HG03439 (cell line): ENCODE measurements around the gene ANKFY1.
"Not testable (repeated sequence)": the region's sequence is repeated elsewhere in the genome, so short reads cannot be mapped to it uniquely, and the experiment has no call there.

Experiments used
- ATAC-seq: cut with Tn5 transposase; IDR thresholded peaks from one replicate; pipeline ENCODE4 v1.9.1; 2021; ENCODE audit warnings: mild to moderate bottlenecking, moderate library complexity; ENCODE audit not compliant: unreplicated experiment

Gene ANKFY1

DNA sequence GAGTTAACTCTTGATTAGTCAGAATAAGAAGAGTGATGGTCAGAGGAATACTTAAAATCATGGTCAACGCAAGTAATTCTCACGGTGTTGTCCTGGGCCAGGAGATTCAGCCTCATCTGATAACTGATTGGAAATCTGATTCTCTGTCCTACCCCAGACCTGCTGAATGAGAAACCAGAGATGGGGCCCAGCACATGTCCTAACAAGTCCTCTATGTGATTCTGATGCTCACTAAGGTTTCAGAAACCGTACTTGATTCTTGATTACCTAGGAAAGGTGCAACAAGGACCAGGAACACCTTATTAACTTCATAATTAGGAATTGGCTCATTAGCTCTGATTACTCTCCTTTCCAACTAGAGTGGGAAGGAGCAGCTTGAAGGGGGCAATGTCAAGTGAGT, 44.5 kb downstream of the ANKFY1 start:
- no peak for ATAC-seq

DNA sequence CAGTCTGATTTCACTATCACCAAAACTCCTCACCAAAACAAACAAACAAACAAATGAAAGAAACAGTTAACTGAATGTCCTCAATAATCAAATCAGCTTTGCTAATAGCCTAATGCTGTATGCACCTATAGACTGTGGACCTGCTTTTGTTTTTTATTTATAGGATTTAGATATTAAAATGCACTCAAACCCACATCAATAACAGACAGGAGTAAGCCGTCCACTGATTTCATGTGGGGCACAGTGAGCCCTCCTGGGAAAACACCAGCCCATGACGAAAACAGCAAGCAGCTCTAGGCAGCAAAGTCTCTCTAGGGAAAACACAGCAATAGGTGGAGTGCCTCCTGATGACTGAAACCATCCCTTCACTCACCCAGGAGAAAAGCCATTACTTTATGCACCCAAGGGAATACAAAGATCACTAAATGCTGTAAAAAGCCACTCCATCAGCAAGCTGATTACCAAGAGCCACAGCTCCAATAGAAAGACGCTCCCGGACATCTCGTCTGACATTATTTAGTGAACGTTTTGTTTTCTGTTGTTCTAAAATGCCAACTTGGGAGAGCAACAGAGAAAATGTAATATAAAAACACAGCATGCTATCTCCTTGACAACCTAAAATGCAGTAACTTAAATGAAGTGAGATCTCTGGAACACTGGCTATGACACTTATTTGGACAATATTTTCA, 47.8 kb downstream of the ANKFY1 start:
- ATAC-seq = no peak

DNA sequence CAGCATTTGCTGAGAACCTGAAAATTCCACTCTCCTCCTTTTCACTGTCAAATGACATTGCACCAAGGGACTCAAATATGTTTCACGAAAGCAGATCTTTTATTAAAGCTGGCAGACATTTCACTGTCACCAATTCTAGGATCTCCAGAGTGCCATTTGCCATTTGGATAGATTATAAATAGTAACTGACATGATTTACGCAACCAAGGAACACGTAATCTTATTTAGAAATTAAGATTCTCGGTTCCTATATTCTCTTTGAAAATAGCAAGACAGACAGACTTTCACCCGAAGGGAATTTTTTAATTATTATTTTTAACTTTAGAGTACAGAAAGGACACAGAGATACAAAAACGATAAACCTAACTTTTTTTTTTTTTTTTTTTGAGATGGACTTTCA, 49.6 kb downstream of the ANKFY1 start:
- ATAC-seq = no peak

DNA sequence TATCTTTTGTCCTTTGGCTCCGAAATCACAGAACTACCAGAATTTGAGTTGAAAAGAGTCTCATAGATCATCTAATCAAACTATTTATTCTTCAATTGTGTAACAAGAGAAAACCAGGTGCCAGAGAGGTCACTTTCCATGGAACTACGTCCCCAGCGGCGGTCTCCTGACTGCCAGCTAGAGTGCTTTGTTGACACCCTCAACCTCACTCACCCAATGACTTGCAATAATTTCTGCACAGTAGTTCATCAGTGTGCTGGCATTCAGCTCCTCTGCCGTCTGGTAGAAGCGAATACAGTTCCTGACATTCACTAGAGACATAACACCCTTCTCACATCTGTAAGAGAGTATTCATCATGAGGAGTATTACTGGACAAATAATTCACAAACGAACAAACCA, 54.2 kb downstream of the ANKFY1 start:
- no peak for ATAC-seq

DNA sequence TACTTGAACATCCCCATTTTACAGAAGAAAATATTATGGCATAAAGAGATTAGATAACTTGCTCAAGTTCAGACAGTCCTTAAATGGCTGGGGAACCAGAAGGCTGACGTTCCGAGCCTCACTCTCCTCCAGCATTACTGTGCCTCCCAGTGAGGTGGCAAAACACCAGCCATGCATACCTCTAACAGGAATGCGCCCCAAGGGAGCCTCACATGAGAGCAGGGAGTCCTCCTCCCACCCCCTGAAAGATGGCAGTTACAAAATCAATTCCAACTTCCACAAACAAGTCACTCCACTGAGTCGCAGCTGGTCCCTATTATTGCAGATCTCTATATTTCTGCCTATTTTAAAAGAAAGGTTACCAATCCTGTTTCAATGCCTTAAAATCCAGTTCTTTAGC, 55.5 kb downstream of the ANKFY1 start:
- ATAC-seq = no peak

DNA sequence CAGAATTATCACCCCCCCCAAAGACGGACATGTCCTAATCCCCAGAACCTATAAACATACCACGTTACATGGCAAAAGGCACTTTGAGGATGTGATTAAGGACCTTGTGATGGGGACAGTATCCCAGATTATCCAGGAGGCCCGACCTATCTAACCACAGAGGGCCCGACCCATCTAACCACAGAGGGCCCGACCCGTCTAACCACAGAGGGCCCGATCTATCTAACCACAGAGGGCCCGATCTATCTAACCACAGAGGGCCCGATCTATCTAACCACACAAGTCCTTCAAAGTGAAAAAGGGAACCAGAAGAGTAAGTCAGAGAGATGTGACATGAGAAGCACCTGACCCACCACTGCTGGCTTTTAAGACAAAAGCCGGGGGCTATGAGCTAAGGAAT, 56.8 kb downstream of the ANKFY1 start:
- ATAC-seq = no peak

DNA sequence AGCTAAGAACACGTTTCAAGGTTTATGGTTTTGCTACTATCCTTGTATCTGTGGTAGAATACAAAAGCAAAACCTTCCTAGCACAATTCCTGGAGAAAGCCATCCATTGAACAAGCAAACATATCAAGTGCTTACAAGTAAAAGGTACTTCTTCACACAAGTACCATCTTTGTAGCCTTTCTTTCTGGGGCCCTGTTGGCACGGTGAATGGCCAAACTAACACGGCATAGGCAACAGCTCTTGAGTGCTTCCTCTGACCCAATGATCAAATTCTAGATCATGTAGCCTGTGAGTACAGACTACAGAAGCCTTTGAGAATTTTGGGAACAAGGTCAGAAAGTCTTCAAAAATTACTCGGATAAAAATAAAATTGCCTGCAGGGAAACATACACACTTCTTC, 57.9 kb downstream of the ANKFY1 start:
- no peak for ATAC-seq

DNA sequence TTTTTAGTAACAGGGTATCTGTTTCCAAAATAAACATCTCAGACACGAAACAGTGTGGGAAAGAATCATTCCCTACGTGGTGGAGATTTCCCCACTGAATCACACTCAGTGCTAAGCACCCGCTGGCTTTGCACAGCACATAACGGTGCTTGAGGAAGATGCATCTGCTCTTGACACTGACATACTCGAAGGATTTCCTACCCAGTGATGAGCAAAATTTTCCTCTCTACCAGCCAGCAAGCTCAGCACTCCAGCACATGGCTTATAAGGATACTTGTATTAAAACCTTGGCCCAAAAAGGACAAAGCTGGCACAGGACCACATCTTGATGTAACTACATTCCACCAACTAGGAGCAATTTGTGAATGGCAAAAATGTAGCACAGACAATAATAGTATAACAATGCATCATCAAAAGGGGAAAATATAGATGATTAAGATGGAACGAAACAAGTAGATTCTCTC, 59.0 kb downstream of the ANKFY1 start:
- no peak for ATAC-seq

DNA sequence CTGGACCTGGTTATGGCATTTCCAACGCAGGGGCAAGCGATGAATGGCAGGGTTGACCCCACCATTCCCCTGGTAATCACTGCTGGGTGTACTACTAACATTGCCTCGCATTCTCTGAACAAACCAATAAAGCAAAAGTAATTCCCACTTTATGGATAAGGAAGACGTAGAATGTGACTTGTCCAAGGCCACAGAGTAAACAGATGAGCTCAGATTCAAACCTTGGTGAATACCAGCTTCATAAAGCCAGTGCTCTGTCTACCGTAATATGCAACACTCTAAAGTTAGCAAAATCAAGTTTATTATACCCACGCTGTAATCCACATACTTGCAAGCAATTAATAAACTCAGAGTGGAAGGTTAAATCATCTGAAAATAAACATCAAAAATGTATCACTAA, 59.6 kb downstream of the ANKFY1 start:
- ATAC-seq = no peak

DNA sequence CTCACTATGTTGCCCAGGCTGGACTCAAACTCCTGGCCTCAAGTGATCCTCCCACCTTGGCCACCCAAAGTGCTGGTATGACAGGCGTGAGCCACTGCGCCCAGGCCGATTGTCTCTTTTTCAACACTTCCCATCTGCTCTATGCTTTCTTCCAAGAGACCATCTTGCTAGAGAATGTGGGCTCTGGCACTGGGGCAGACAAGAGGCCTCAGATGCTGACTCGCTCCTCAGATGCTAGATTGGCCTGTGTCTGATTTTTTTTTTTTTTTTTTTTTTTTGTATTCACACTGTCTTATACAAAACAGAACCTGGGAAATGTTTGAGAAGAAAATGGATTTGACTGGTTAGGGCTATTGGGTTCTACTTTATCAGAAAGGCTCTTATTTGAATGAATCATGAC, 62.6 kb downstream of the ANKFY1 start:
- no peak for ATAC-seq

DNA sequence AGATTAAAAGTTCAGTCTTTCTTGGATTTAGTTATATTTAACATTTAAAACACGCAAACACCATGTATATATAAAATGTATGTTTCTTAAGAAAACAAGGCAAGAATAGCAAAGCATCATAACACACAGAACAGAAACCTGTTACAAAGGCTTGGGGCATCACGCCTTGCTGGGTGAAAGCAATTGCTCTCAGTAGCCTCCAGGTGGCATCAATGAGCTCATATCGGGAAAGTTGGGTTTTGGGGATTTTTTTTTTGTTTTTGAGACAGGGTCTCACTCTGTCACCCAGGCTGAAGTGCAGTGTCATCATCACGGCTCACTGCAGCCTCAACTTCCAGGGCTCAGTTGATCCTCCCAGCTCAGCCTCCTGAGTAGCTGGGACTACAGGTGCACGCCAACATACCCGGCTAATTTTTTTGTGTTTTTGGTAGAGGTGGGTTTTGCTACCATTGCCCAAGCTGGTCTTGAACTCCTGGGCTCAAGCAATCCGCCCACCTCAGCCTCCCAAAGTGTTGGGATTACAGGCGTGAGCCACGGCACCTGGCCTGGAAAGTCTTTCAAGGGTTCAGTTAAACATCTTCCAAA, 63.9 kb downstream of the ANKFY1 start:
- ATAC-seq = no peak

DNA sequence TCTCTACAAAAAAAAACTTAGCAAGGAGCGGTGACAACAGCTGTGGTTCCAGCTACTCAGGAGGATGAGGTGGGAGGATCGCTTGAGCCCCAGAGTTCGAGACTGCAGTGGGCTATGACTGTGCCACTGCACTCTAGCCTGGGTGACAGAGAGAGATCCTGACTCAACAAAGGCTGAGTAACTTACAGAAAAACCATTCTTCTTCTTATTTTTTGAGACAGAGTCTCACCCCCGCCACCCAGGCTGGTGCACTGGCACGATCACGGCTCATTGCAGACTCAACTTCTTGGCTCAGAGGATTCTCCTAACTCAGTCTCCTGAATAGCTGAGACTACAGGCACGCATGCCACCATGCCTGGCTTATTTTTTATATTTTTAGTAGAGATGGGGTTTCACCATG, 64.8 kb downstream of the ANKFY1 start:
- ATAC-seq = no peak

DNA sequence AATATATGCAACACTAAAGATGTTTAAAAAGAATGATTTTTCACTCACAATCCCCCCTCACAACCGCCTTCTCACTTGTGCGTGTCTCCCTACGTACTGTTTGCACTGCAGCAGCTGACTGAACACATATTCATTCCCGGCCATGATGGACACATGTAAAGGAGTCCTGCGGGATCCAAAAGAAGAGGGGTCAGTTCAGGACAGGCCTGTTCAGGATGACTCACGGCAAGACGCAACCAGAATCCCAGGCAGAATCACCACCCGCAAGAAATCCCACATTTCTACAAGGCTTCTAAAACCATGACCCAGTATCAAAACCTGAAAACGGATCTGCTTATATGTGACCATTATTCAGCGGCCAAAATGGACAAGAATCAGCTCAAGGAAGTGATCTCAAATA, 68.5 kb downstream of the ANKFY1 start:
- no peak for ATAC-seq

DNA sequence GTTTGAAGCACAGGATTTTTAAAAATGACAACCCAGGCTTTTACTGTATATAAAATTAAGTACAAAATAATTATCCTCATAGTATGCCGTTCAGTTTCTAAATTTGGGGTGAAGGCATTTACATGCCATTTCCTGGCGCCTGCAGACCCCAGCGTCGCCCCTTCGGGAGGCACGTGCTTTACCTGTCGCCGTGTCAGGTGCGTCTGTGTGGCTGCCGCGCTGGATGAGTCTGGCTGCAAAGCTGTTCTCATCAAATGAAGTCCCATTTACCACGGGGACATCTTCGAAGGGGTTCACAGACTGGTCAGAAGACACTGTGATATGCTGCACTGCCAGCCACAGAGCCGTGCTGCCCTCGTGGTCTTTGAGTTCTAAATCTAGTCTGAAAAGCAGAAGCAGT, 69.0 kb downstream of the ANKFY1 start:
- ATAC-seq = no peak

DNA sequence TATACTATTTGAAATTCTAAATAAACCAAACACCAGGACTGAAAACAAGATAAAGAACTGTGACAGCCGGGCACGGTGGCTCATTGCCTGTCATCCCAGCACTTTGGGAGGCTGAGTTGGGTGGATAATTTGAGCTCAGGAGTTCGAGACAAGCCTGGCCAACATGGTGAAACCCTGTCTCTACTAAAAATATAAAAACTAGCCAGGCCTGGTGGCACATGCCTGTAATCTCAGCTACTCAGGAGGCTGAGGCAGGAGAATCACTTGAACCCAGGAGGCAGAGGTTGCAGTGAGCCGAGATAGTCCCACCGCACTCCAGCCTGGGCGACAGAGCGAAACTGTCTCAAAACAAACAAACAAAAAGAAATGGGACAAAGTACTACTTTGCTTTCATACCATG, 73.0 kb downstream of the ANKFY1 start:
- not testable (repeated sequence) for ATAC-seq

DNA sequence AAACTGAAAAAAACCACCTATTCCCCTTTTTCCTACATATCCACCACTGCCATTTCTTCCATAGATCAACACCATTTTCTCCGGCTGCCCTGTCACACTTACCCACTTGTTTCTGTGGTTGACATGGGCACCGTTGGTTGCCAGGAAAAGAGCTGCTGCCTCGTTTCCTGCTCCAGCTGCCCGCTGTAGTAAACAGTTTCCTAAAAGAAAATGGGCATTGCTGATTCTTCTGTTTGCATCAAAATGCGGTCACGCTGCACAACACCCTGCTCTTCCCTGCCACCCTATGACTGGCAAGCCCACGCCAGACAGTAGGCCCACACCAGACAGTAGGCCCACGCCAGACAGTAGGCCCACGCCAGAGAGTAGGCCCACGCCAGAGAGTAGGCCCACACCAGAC, 74.5 kb downstream of the ANKFY1 start:
- no peak for ATAC-seq

DNA sequence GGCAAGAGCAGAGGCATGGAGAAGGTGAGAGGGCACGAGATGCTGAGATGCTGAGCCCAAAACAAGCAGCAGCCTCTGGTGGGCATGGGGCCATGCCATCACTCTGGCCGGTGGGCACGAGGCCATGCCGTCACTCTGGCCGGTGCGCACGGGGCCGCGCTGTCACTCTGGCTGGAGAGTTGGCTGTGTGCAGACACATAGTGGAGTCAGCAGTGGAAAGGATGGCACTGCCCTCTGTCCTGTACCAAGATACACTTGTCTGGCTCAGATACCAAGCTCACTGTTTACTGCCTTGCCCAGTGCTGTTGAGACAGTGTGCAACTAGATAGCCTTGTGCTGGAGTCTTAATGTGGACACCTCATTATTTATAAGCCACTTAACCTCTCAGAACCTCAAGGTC, 75.7 kb downstream of the ANKFY1 start:
- no peak for ATAC-seq

DNA sequence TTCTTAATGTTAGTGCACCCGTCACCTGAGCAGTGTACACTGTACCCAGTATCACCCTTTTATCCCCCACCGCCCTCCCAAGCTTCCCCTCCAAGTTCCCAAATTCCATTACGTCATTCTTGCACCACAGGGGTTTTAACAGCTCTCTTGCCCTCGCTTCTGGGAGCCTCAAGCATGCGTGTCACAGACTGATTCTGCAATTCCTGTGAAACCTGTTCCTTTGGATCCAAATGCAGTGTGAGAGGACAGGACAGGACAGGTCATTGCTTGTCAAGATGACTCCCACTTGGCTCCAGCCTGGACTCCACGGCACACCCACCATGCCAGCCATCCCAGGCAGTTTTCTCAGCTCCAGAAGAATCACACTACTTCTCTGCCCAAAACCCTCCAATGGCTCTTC, 76.7 kb downstream of the ANKFY1 start:
- no peak for ATAC-seq

DNA sequence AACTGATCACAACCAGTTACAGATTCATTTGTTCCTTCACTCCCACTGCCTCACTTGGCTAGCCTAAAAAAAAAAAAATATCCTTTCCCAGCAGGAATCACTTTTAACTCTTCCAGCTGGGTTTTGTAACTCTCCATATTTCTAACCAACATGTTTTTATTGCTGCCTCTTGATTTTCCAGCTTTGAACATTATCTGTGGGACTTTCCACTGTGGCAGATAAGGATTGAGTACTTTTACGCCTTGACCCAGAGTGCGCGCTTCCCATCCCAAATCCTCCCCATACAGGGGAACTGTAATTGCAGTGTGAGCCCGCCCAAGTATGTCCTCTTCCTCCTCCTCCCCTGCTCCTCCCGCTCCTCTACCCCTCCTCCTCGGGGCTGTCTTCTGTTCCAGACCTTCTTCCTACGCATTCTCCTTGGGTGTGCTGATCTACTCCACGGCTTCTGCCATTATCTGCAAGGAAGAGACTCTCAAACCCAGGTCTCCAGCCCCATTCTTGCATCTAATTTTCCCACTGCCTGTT, 77.4 kb downstream of the ANKFY1 start:
- ATAC-seq = no peak

DNA sequence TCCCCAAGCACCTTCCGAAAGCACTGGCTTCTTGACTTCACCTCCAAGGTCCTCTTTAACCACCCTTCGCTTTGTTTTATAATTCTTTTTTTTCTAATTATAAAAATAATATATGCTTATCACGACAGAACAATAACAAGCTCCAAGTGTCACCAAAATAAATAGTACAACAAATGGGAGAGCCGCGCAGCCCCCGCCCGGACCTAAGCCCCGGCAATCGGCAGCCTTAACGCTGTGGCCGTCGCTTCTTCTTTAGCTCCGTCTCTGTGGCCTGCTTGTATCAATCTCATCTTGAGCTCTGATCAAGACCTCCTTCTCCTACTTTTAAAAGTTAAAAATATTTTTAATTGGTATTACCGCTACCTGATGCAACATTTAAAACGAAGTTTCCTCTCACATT, 78.1 kb downstream of the ANKFY1 start:
- ATAC-seq = no peak

DNA sequence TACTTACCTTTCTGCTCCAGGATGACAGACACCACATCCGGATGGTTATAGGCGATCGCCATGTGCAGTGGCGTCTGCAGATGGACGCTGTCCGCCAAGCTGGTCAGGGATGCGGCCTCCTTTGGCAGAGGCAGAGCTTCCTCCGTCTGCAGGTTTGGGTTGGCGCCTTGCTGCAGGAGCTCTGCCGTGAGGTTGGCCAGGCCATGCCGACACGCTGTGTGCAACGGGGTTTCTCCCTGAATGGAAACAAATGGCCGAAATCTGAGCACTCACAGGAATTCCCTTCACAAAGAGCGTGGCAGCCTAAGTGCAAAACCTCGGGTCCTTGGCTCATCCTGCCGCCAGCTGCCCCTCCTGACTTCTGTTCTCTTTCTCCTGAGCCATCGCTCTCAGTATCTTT, 79.0 kb downstream of the ANKFY1 start:
- ATAC-seq = no peak

DNA sequence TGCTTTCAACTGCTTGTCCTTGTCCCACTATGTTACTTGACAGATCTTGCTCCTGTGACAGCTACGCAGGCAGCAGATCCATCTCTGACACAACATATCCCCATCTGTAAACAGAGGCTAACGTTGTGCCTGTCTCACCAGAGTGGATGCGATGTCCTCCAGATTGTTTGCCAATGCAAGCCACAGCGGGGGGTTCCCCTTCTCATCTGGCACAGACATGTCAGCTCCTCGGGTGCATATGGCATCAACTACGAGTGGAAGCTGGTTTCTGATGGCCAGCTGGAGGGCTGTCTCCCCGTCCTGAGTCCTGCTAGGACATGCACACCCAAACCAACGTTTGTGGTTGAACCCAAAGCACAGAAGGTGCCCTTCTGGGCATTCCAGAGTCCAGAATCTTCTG, 81.7 kb downstream of the ANKFY1 start:
- ATAC-seq = no peak

DNA sequence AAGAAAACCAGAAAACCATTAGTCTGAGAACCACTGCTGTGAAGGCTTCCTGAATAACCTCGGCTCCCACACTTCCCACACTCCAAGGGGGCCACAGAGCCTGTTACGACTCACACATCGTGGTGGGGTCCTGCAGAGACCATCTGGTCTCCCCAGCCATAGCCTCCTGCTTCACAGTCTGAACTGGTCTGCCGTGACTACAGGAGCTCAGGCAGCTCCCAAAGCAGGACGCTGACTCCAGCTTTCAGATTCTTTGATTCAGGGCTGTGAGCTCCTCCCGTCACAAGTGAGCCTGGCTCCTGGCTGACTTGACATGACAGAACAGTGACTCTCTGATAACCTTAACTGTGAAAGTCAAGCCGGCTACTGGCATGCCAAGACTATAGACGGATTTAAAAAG, 83.0 kb downstream of the ANKFY1 start:
- no peak for ATAC-seq
